Heart right ventricle (tissue), 16 donors: ENCODE data around the gene IFT80. TPM values are rescaled to one million over a fixed set of nuclear protein-coding genes. Genes with fewer than 3 reads are reported as not detected.

Source experiments
- ATAC-seq, 8 donors: fragments of 200-7000 bp; cut with Tn5 transposase; one replicate each; pipeline ENCODE4 v1.9.1; 2020; ENCODE audit warnings: mild to moderate bottlenecking in 8 of 8, moderate library complexity in 8 of 8, moderate number of reproducible peaks in 1 of 8
- DNase-seq, 2 donors: peaks; one replicate each; pipeline ENCODE4 v3.0.0-alpha.2; 2020
- H3K27ac ChIP-seq, 10 donors: fragments of 200-600 bp; sonication (generic) in 2 of 10; one replicate each; pipeline versions ENCODE4 v1.5.0 to v1.8.0; 2020 to 2022; ENCODE audit warnings: mild to moderate bottlenecking in 3 of 10
- H3K27me3 ChIP-seq, 7 donors: fragments of 200-600 bp; one replicate each; pipeline ENCODE4 v1.8.0; 2021 to 2022; ENCODE audit warnings: mild to moderate bottlenecking in 2 of 7
- H3K36me3 ChIP-seq, 9 donors: fragments of 200-600 bp; sonication (generic) in 1 of 9; one replicate each; pipeline versions ENCODE4 v1.5.0 to v1.8.0; 2020 to 2022; ENCODE audit warnings: mild to moderate bottlenecking in 2 of 9
- H3K4me1 ChIP-seq, 9 donors: fragments of 200-600 bp; sonication (generic) in 1 of 9; one replicate each; pipeline versions ENCODE4 v1.5.0 to v1.8.0; 2020 to 2022; ENCODE audit warnings: mild to moderate bottlenecking in 4 of 9
- H3K4me3 ChIP-seq, 10 donors: fragments of 200-600 bp; sonication (generic) in 2 of 10; one replicate each; pipeline versions ENCODE4 v1.5.0 to v1.8.0; 2020 to 2022; ENCODE audit warnings: mild to moderate bottlenecking in 7 of 10, moderate library complexity in 2 of 10
- H3K9me3 ChIP-seq, 11 donors: fragments of 200-600 bp in 10 of 11; sonication (generic) in 2 of 11; one replicate each; pipeline versions ENCODE4 v1.5.0 to v1.8.0; 2013 to 2022; ENCODE audit warnings: mild to moderate bottlenecking in 2 of 11, control low read depth in 1 of 11, moderate library complexity in 1 of 11
- WGBS, 2 donors: extraction: QIAGEN DNeasy Blood & Tissue Kit; methylation state at CpG; one replicate each; pipeline ENCODE4 v1.1.7; 2013; ENCODE audit warnings: inconsistent platforms in 1 of 2; 5-methylcytosine and 5-hydroxymethylcytosine counted together
- intact Hi-C, 10 donors: fragments of 100-400 bp; cut with DNase I; formaldehyde crosslinking; loops; one replicate each; pipeline versions ENCODE4 v1.11.1 to v1.14.2; 2022
- polyA plus RNA-seq, 2 donors: library from polyadenylated mRNA; stranded (reverse); fragments of 200-250 nt; gene quantifications; one replicate each; pipeline ENCODE4 v1.2.3, GENCODE V29; 2013
- total RNA-seq, 10 donors: library from RNA; stranded (reverse); fragmentation: NEBNext Ultra II Directional in 3 of 10; extraction: Animal tissue kit (Norgen Biotek cat#: 25700) in 3 of 10; gene quantifications; one replicate each; pipeline versions ENCODE4 v1.2.1 to v1.2.4, GENCODE V29; 2021 to 2023
- TF ChIP-seq, protein P1 (sequence below), 9 donors: fragments of 200-600 bp; sonication (generic) in 2 of 9; IDR thresholded peaks; one replicate each; pipeline versions ENCODE4 v1.5.0 to v1.8.0; 2021 to 2022; ENCODE audit warnings: antibody characterized with exemption in 9 of 9, mild to moderate bottlenecking in 5 of 9, moderate library complexity in 1 of 9
- donor health status: Arrhythmogenic right ventricular cardiomyopathy.
- donor health status: ischemic (EF 13 %, LVEDD 7.1; RV severe dilation, severe dysfunction).
- donor health status: healthy with polysubstance abuse.
- donor health status: DM: no; HTN: yes; CAD: no.
- donor health status: DM: no; HTN: no; CAD: no.
- donor health status: ischemic (EF 25% LVEDD 6.9; RV normal size, moderate dysfunction).
- donor health status: ischemic (EF 25% LVEDD 5.7; RV mildly dilated, moderate dysfunction).
- donor health status: healthy.
- donor health status: DM: yes; HTN: yes; CAD: no.
- donor health status: Ischemic cardiomyopathy.
- donor health status: ischemic (EF 35%, LVEDD 5.7; RV mildly dilated, moderate dysfunction).
- donor health status: nonischemic (EF 11% LVEDD 7.7; RV severe dilation, severe dysfunction).
- donor health status: DM: yes; HTN: yes; CAD: no.
- donor health status: PGD.
- donor health status: ischemic (EF 29% LVEDD 5.4; RV normal size, mild dysfunction).
- donor health status: nonischemic (EF 23%, LVEDD 6.1; RV moderate dilation, normal function).

IFT80 gene
- total and polyA plus RNA-seq, 12 donors: 5.3 to 16.3 (median 14.2) TPM

GRCh38 chr3:160312014-160312624 lies 86.9 kb downstream of the IFT80 start:
- no peaks in the 10 kb centered on the region for H3K27me3 ChIP-seq
- peaks cover 0 to 6% (median 0%) of the 10 kb centered on the region in 11 donors for H3K9me3 ChIP-seq
- ATAC-seq: no peak
- H3K27ac ChIP-seq: no peak overlapping the region
- no peak for DNase-seq
- peaks cover 0 to 18% (median 2%) of the 10 kb centered on the region in 9 donors for H3K36me3 ChIP-seq
- WGBS, 2 donors: 89 to 99% methylated on average over 5 of the region's 5 CpGs
- intact Hi-C loops: no loop called here
- no peak overlapping the region for H3K4me3 ChIP-seq
- no peaks in the 10 kb centered on the region for H3K4me1 ChIP-seq
- TF ChIP-seq, protein P1, sequence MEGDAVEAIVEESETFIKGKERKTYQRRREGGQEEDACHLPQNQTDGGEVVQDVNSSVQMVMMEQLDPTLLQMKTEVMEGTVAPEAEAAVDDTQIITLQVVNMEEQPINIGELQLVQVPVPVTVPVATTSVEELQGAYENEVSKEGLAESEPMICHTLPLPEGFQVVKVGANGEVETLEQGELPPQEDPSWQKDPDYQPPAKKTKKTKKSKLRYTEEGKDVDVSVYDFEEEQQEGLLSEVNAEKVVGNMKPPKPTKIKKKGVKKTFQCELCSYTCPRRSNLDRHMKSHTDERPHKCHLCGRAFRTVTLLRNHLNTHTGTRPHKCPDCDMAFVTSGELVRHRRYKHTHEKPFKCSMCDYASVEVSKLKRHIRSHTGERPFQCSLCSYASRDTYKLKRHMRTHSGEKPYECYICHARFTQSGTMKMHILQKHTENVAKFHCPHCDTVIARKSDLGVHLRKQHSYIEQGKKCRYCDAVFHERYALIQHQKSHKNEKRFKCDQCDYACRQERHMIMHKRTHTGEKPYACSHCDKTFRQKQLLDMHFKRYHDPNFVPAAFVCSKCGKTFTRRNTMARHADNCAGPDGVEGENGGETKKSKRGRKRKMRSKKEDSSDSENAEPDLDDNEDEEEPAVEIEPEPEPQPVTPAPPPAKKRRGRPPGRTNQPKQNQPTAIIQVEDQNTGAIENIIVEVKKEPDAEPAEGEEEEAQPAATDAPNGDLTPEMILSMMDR (IDR thresholded peaks at IDR 0.05): no peak

GRCh38 chr3:160302806-160303205 lies 96.2 kb downstream of the IFT80 start:
- H3K36me3 ChIP-seq: peaks cover 0 to 55% (median 6%) of the 10 kb centered on the region in 9 donors
- no peak for ATAC-seq
- H3K27me3 ChIP-seq: no peaks in the 10 kb centered on the region
- H3K27ac ChIP-seq: no peak overlapping the region
- no peaks in the 10 kb centered on the region for H3K4me1 ChIP-seq
- intact Hi-C loops: no loop called here
- TF ChIP-seq, protein P1 (IDR thresholded peaks at IDR 0.05): no peak
- no peak overlapping the region for H3K4me3 ChIP-seq
- no peak for DNase-seq
- no peaks in the 10 kb centered on the region for H3K9me3 ChIP-seq

DNA sequence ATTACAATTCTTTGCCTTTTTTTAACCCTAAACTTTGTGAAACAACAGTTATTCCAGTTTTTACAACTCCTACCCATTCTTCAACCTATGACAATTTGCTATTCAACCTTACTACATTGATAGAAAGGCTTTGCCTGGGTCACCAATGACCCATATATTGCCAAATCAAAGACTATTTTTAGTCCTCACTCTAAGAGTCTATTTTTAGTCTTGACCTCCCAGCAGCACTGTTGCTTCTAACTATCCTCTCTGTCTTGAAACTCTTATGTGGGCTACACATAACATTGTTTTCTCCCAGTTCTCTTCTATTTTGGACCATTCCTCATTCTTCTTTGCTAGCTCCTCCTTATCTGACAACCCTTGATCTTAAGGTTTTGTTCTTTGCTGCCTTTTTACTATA lies 102.4 kb downstream of the IFT80 start:
- ATAC-seq (peak; percentile 70 to 96 (median 86)), DNase-seq (no peak)
- peaks cover 0 to 13% (median 3%) of the 10 kb centered on the region in 9 donors for H3K4me1 ChIP-seq
- TF ChIP-seq, protein P1 (IDR thresholded peaks at IDR 0.05): no peak
- H3K9me3 ChIP-seq: no peaks in the 10 kb centered on the region
- H3K27me3 ChIP-seq: no peaks in the 10 kb centered on the region
- H3K27ac ChIP-seq: peak overlapping the region in 2 of 10 donors; percentile 30 to 38
- H3K36me3 ChIP-seq: peaks cover 0 to 12% (median 0%) of the 10 kb centered on the region in 9 donors
- no peak overlapping the region for H3K4me3 ChIP-seq
- intact Hi-C loops: no loop called here

DNA sequence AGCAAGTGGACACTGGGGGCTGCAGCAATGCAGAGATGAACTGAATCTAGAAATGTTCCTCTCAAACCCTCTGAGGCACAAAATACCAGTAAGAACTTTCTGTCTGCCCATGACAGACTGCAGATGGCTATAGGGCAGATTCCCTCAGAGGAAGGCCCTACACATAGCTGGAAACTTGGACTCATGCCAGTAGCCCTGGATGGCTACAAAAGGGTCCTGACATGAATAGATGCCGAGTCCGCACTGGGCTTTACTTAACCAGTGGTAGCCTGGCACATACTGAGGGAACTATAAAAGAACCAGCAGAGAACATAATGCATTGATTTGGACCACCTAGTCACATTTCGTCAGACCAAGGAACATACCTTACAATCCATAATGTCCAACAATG lies 107.1 kb downstream of the IFT80 start:
- WGBS, 2 donors: 58 to 71% methylated on average over 3 of the region's 3 CpGs
- TF ChIP-seq, protein P1 (IDR thresholded peaks at IDR 0.05): no peak
- intact Hi-C loops: no loop called here
- no peak for DNase-seq
- no peaks in the 10 kb centered on the region for H3K9me3 ChIP-seq
- no peak overlapping the region for H3K4me3 ChIP-seq
- peaks cover 0 to 9% (median 3%) of the 10 kb centered on the region in 9 donors for H3K4me1 ChIP-seq
- ATAC-seq: no peak
- no peak overlapping the region for H3K27ac ChIP-seq
- no peaks in the 10 kb centered on the region for H3K36me3 ChIP-seq
- no peaks in the 10 kb centered on the region for H3K27me3 ChIP-seq
